ELR (cell line): ENCODE measurements around the gene KIFC1.
"Not testable (repeated sequence)": the region's sequence is repeated elsewhere in the genome, so short reads cannot be mapped to it uniquely, and the experiment has no call there.

ENCODE experiments used
- DNase-seq: peaks from one replicate; pipeline ENCODE4 v3.0.0-alpha.2; 2015; ENCODE audit warnings: low read depth

KIFC1 gene, protein sequence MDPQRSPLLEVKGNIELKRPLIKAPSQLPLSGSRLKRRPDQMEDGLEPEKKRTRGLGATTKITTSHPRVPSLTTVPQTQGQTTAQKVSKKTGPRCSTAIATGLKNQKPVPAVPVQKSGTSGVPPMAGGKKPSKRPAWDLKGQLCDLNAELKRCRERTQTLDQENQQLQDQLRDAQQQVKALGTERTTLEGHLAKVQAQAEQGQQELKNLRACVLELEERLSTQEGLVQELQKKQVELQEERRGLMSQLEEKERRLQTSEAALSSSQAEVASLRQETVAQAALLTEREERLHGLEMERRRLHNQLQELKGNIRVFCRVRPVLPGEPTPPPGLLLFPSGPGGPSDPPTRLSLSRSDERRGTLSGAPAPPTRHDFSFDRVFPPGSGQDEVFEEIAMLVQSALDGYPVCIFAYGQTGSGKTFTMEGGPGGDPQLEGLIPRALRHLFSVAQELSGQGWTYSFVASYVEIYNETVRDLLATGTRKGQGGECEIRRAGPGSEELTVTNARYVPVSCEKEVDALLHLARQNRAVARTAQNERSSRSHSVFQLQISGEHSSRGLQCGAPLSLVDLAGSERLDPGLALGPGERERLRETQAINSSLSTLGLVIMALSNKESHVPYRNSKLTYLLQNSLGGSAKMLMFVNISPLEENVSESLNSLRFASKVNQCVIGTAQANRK

DNA sequence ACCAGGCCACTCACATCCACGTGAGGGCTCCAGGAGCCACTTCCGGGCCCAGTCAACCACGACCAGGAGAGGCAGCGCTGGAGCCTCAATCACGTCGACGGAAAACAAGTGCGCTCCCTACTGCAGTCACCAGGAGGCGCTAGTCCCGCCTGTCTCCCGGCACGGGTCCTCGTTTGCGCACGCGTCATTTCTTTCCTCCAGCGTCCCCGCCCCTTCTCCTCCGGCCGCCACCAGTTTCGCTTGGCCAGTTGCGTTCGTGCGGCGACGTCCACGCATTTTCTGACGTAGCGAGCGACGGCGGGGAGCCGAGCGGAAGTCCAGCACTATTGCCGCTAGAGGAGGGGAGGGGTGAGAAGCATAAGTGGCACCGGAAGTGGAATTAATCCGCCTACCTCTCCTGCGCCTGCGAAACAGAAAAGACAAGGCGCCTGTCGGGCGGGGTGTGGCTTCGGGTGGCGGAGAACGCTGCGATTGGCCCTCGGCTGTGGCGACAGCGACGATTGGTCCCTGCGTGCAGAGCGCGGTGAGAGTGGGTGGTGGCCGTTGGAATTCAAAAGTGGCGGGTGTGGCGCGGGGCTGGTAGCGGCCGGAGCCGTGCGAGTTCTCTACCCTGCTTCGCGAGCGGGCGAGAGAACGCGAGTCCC, at the start of gene KIFC1:
Gene KIFC1 (plus strand): TSS at position 546 of the 644 bp plus-strand sequence. CDS start 163 bp downstream, outside the sequence.
- DNase-seq: peak; percentile 100

DNA sequence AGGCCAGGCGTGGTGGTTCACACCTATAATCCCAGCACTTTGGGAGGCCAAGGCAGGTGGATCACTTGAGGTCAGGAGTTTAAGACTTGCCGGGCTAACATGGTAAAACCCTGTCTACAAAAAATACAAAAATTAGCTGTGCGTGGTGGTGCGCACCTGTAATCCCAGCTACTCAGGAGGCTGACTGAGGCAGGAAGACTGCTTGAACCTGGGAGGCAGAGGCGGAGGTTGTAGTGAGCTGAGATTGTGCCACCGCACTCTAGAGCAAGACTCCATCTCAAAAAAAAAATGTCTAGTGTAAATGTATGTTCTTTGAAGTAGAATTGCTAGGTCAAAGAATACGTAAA, 48.0 kb upstream of the KIFC1 start:
- DNase-seq: not testable (repeated sequence)

DNA sequence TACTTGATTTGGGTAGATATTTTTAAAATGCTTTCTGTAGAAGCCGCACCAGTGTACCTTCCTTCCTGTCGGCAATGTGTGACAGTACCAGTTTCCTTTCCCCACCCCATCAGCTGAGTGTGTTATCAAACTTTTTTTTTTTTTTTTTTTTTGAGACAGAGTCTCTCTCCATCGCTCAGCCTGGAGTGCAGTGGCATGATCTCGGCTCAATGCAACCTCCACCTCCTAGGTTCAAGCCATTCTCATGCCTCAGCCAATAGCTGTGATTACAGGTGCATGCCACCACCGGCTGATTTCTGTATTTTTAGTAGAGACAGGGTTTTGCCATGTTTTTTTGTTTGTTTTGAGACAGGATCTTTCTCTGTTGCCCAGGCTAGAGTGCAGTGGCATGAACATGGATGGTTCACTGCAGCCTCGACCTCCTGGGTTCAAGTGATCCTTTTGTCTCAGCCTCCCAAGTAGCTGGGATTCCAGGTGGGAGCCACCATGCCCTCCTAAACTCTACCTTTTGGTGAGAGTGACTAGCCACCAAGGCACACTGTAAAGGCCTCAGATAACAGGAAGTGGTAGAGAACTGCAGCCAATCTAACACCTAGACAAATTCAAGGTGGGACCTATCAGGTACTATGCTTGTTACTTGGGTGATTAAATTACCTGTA, 47.5 kb upstream of the KIFC1 start:
- no peak for DNase-seq

DNA sequence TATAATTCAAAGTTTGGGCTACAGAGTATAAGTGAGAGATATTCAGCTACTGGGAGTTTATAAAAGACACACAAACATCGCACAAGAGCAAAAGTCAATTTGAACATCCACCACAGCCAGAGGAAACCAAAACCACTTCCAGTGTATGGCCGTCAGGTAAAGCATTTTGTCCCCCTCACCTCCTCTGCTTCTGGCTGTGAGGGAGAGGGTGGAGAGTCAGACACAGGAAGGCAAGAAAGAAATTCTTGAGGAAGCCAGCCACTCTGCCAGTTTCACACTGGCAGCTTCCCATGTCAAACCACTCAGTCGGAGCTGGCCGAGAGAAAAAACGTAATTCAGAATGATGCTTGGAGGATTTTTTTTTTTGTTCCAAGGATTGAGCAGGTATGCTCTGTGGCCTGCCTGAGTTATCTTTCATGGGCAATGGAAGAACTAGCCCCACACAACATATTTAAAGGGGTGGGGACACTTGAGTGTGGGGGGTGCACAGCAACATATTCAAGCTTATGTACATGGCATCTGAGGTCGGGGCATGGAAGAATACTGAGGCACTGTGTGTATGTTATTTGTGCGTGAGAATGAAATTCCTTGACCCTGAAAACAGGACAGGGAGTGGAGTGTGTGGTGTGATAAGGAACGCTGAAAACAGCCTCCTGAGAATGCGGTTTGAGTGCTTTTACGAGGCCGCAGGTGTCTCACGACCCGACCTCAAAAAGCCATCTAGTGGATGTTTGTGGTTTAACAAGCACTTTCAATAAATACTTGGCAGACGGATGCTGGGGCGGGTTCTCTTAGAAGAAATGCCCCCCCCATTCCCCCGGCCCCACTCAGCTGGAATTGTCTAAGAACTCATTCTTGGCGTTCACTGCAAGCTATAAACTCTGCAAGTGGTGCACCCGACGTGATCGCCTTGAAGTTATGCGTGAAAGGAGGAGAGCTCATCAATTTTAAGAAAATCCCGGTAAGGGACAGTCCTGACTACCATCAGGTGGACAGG, 46.6 kb upstream of the KIFC1 start:
- DNase-seq: peak; percentile 85

DNA sequence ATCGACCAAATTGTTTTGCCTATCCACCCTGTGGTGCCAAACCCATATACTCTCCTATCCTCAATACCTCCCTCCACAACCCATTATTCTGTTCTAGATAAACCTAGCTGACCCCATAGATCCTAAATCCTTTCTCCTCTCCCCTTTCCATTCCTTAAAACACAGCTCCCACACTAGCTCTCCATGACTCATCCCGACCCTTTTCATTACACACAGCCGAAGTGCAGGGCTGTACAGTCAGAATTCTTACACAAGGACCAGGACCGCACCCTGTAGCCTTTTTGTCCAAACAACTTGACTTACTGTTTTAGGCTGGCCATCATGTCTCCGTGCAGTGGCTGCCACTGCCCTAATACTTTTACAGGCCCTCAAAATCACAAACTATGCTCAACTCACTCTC, 44.7 kb upstream of the KIFC1 start:
- peak; percentile 66 for DNase-seq

DNA sequence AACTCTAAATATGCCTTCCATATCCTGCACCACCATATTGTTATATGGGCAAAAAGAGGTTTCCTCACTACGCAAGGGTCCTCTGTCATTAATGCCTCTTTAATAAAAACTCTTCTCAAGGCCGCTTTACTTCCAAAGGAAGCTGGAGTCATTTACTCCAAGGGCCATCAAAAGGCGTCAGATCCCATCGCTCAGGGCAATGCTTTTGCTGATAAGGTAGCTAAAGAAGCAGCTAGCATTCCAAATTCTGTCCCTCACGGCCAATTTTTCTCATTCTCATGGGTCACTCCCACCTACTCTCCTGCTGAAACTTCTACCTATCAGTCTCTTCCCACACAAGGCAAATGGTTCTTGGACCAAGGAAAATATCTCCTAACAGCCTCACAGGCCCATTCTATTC, 43.8 kb upstream of the KIFC1 start:
- no peak for DNase-seq

DNA sequence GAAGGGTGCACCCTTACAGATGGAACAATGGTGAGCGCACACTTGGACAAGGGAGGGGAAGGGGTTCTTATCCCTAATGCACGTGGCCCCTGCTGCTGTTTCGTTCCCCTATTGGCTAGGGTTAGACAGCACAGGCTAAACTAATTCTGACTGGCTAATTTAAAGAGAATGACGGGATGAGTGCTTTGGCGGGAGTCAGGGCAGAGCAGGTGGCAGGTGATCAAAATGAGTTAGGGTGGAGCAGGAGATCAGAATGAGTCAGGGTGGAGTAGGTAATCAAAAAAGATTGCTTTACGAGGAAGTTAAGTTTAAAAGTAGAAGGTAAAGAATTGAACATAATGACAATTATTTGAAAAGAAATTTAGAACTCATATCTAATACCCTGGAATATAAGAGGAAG, 35.8 kb upstream of the KIFC1 start:
- DNase-seq: not testable (repeated sequence)

DNA sequence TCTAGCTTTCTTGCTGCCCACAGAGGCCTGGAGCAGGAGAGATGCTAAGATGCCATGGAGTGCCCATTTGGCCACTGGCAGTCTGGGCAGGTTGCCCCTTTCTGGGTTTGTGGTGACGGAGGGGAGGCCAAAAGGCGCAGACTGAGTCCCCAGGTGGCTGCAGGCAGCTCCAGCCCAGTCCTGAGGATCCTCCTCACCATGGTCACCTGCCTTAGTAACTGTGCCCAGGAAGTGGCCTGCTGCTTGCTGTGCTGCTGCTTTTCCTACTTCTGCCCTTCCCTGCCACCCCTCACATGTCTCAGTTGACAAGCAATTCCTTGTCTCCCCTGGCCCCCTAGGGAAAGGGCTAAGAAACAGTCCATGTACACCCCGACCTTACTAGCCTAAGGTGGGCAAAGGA, 35.3 kb upstream of the KIFC1 start:
- no peak for DNase-seq

DNA sequence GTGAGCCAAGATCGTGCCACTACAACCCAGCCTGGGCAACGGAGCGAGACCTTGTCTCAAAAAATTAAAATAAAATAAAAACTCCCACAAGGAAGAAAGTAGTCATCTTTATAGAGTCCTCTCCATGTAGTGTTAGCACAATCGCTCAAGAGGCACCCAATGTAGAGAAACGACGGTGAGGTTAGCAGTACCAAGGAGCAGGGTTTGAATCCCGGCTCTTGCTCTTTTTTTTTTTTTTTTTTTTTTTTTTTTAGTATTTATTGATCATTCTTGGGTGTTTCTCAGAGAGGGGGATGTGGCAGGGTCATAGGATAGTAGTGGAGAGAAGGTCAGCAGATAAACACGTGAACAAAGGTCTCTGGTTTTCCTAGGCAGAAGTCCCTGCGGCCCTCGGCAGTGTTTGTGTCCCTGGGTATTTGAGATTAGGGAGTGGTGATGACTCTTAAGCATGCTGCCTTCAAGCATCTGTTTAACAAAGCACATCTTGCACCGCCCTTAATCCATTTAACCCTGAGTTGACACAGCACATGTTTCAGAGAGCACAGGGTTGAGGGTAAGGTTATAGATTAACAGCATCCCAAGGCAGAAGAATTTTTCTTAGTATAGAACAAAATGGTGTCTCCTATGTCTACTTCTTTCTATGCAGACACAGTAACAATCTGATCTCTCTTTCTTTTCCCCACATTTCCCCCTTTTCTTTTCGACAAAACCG, 34.3 kb upstream of the KIFC1 start:
- not testable (repeated sequence) for DNase-seq

DNA sequence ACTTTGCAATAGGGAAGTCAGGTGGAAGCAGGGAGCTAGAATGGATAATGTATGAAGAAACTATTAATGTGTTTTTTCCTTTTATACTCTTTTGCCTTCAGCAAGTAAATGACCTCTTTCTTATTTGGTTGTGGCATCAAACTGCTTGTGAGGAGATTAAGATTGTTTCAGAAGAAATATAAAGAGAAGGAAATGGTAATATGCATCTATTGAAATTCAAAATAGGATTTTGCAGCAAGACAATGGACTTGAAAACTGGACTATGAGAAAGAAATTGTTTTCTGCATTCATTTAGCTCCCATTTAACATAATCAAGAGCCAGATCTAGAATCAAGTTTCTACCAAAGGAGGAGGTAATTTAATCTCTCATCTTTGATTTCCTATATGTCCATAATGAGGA, 32.3 kb upstream of the KIFC1 start:
- DNase-seq: no peak

DNA sequence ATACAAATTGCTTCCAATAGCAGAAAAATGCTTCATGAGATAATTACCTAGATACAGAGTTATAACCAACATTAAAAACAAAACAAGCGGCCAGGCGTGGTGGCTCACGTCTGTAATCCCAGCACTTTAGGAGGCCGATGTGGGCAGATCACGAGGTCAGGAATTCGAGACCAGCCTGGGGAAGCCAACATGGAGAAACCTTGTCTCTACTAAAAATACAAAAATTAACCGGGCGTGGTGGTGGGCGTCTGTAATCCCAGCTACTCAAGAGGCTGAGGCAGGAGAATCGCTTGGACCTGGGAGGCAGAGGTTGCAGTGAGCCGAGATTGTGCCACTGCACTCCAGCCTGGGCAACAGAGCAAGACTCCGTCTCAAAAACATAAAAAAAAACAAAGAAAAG, 28.1 kb upstream of the KIFC1 start:
- not testable (repeated sequence) for DNase-seq

DNA sequence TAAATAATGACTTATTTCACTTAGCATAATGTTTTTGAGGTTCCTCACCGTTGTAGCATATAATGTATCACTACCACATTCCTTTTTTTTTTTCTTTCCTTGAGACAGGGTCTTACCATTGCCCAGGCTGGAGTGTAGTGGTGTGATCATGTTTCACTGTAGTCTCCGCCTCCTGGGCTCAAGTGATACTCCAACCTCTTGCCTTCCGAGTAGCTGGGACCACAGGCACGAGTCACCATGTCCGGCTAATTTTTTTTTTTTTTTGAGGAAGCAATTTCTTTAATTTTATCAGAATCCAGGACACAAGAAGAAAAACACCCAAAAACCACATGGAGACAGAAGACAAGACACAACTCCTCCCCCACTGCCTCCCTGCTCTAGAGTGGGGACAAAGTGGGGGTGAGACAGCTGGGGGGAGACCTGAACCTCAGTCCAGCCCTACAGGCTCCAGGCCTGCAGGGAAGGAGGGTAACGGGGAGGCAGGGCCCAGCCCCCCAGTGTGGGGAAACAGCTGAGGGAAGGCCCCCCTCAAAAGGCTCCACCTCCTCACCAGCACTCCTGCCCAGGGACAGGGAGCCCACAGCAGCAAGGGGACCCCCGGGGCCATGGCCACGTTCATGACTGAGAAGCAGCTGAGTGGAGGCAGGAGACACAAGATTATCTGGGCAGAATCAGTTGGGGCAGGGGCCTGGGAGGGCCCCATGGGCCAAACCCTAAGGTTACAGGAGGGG, 27.0 kb upstream of the KIFC1 start:
- peak; percentile 55 for DNase-seq

DNA sequence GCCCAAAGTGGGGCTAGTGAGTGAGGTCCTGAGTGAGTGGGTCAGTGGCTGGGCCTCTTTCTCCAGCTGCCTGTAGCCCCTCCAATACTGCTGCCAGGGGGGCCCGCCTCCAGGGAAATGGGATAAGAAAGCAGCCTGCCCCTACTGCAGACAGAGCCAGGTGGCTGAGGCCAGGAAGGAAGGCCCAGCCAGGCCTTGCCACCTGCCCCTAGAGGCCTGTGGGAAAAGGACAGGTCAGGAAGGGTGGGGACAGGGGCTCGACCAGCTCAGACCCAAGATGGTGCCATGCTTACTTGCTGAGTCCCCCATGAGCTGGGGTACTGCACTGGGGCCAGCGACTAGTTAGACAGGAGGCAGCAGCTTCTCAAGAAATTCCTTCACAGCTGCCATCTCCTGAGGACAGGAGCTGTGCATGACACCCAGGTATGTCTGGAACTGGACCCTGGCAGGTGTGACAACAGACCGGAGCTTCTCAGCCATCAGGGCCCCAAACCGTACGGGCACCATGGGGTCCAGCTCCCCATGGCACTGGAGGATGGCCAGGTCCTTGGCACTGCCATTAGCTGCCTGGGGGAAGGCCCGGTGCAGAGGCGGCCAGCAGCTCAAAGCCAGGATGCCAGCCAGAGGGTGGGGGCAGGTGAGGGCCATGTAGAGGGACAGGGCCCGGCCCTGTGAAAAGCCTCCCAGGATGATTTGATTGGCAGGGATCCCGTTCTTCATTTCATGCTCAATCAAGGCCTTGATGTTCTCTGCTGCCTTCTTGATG, 26.2 kb upstream of the KIFC1 start:
- not testable (repeated sequence) for DNase-seq

DNA sequence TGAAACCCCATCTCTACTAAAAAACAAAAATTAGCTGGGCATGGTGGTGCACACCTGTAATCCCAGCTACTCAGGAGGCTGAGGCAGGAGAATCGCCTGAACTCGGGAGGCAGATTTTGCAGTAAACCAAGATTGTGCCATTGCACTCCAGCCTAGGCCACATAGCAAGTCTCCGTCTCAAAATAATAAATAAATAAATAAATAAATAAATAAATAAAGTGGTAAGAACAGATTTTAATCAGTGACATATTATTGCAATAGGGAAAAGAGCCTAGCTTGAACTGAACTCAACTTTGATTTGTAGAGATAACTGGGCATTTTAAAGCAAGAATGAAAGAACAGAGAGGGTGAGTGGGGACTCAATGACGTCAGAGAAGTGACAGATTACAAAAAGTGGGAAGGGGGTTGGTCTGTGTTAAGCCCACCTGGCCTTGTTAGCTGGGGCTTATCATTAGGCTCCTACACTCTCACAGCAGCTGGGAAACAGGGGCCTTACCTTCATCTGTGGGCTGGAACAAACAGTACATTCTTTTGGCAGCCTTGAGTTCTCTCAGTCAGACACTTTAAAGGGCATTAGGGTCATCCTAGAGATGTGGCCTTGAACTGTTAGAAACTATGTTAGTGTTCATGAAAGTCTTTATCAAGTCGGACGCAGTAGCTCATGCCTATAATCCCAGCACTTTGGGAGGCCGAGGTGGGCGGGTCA, 24.5 kb upstream of the KIFC1 start:
- DNase-seq: no peak

DNA sequence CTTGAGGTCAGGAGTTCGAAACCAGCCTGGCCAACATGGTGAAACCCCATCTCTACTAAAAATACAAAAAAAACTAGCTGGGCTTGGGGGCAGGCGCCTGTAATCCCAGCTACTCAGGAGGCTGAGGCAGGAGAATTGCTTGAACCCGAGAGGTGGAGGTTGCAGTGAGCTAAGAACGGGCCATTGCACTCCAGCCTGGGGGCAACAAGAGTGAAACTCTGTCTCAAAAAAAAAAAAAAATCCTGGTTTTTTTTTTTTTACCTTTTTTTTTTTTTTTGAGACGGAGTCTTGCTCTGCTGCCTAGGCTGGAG, 24.0 kb upstream of the KIFC1 start:
- DNase-seq: not testable (repeated sequence)

DNA sequence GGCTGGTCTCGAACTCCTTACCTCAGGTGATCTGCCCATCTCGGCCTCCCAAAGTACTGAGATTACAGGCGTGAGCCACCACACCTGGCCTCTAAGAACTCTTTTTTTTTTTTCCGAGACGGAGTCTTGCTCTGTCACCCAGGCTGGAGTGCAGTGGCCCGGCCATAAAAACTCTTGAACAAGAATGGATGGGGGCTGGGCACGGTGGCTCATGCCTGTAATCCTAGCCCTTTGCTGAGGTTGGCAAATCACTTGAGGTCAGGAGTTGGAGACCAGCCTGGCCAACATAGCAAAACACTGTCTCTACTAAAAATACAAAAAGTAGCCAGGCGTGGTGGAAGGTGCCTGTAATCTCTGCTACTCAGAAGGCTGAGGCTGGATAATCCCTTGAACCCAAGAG, 19.7 kb upstream of the KIFC1 start:
- not testable (repeated sequence) for DNase-seq

DNA sequence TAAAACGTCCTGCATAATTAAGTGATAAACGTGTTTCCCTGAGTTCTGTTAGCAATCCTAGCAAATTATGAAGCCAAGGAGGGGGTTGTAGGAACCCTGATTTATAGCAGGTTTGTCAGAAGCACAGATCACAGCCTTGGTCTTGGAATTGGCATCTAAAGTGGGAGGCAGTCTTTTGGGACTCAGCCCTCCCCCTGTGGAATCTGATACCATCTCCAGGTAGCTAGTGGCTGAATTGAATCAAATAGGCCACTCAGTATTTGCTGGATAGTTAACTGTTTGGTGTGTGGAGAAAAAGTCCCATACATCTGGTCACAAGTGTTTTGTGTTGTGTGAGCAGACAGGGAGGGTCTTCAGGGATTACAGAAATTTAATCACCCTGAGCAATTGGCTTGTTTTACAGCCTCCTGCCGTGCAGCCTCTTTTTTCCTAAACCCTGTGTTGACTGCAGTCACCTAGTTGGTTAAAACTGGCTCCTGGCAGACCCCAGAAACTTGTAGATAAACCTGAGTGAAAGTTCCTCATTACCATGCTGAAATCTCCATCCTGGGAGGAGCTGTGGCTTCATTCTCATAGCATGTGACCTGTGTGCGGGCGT, 19.0 kb upstream of the KIFC1 start:
- DNase-seq: no peak
